ENCODE measurements around the gene TAS1R3.

TAS1R3 gene

GRCh38 chr1:1340791-1341548 is 9.9 kb downstream of the TAS1R3 start:
- no peak for DNase-seq

- DNase-seq: no peak
Observed at GRCh38 chr1:1341549-1342021, 10.5 kb downstream of the TAS1R3 start.

- no peak for DNase-seq
Observed at GRCh38 chr1:1342061-1342562, 11.0 kb downstream of the TAS1R3 start.

GRCh38 chr1:1342584-1343115 is 11.6 kb downstream of the TAS1R3 start:
- no peak for DNase-seq

- no peak for DNase-seq
Observed at GRCh38 chr1:1343811-1344421, 12.8 kb downstream of the TAS1R3 start.

DNA sequence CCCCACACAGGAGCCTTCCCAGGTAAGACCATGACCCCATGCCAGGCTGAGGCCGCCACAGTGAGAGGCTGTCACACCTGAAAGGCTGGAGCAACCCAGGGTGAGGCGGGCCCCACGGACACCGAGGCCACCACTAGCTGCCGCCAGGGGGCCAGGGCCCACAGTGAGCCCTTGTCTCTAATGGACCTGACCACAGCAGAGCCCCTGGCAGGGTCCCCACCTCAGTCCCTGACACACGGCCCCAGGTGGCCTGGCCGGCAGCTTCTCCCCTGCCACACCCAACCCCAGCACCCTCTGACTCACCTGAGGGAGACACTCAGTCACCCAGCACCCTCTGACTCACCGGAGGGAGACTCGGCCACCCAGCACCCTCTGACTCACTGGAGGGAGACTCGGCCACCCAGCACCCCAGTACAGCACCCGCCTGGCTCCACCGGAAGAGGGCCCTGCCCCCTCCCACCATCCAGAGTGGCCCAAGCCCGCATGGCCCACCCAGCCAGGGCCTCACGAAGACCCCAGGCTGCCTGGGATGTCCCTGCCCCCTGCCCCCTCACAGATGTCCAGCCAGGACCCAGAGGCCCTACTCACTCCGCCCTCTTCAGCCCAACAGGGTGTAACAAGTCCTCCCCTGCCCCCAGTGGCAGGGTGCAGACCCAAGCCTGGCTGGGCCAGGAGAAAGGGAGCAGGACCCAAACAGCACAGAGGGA is 13.7 kb downstream of the TAS1R3 start:
- no peak for DNase-seq

GRCh38 chr1:1345384-1345783 is 14.3 kb downstream of the TAS1R3 start:
- no peak for DNase-seq

DNA sequence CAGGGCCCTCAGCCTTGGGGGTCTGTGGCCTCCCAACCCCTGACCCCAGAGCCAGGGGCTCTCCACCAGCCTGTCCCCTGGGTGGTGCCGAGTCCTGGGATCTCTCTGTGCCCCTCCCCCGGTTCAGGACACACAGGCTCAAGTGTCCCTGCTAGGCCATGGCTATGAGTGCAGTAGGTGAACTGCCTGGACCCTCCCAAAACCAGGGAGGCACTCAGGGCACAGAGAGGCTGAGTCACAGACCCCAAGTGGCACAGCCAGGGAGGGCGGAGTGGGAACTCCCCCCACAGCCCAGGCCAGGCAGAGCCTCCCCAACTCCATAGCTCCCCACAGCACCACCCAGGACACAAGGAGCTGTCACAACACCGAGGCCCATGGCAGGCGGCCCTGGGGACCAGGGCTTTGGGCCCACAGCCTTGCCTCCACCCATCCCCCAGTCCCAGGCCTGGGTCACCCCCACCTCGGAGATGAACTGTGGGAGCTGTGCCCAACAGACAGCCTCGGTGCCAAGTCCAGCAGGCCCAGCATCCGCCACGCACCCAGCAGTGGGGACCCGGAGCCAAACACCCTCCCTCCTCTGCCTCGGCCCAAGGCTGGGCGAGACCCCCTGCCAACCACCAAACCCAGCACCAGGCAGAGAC is 14.9 kb downstream of the TAS1R3 start:
- no peak for DNase-seq

DNA sequence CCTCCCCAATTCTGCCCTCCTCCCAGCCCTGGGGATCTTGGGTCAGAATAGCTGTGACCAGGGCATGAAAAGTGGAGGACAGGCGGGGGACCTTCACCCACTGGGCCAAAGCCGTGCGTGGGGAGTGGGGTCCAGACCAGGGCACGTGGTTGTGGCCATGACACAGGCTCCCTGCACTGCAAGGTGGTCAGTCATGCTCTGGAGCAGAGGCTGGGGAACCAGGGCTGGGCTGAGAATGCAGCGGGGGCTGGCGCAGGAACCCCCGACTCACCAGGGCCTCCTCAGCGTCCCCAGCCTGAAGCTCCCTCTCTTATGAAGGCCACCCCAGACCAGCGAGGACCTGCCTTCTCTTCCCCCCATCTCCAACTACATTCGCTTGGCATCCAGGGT is 15.4 kb downstream of the TAS1R3 start:
- no peak for DNase-seq

DNA sequence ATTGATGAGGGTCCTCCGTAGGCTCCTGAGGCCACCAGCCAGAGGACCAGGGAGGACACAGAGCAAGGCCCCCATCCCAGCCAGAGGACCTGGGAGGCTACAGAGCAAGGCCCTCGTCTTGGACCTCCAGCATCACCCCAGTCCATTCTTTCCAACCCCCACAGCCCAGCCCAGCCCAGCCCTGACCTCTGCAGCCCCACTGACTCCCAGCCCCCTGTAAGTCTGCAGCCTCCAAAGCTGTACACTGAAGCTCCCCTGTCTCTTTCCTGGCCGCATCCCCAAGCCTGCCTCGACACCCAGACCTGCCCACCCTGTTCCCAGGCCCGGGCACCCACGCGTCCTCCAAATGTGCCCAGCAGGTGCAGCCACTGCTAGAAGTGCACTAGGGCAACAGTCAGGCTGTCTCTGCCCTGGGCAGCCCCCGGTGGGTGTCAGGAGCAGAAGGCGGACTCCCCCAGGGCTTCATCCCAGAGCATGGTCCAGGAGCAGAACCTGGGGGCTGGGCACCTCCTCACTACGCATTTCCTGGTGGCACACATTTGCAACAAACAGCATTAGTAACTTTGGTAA is 16.0 kb downstream of the TAS1R3 start:
- no peak for DNase-seq

GRCh38 chr1:1347663-1348419 is 16.8 kb downstream of the TAS1R3 start:
- no peak for DNase-seq

DNA sequence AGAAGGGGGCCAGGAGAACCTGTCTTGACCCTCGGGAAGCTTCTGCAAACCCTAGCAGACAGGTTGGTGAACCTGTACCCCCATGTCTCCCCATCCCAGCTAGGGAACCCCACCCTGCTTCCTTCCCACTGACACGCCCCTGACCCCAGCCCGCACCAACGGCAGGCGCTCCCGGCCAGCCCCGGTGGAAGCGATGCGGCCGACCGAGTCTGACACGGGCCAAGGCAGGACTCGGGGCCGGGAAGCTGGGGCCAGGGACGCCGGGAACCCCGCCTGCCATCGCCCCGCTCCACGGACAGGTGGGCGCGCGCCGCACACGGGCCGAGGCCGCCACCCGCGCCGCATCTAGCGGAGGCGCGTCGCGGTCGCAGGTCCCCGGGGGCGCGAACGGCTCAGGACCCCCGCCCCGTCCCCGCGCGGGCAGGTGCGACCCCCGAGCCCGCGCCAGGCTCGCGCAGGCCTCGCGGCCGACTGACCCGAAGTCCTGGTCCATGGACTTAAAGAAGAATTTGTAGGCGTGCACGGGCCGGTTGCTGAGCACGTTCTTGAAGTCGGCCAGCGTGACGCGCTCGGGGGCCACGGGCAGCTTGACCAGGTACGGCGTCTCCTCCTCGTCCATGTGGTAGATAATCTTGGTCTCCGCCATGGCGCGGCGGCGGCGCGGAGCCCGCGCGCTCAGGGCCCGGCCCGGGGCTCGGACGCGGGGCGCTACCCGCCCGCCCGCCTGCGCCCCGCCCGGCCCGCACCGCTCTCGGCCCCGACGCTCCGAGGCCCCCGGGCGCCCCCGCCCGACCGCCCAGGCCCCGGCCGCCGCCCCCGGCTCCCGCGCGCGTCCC is 17.6 kb downstream of the TAS1R3 start:
- no peak for DNase-seq

DNA sequence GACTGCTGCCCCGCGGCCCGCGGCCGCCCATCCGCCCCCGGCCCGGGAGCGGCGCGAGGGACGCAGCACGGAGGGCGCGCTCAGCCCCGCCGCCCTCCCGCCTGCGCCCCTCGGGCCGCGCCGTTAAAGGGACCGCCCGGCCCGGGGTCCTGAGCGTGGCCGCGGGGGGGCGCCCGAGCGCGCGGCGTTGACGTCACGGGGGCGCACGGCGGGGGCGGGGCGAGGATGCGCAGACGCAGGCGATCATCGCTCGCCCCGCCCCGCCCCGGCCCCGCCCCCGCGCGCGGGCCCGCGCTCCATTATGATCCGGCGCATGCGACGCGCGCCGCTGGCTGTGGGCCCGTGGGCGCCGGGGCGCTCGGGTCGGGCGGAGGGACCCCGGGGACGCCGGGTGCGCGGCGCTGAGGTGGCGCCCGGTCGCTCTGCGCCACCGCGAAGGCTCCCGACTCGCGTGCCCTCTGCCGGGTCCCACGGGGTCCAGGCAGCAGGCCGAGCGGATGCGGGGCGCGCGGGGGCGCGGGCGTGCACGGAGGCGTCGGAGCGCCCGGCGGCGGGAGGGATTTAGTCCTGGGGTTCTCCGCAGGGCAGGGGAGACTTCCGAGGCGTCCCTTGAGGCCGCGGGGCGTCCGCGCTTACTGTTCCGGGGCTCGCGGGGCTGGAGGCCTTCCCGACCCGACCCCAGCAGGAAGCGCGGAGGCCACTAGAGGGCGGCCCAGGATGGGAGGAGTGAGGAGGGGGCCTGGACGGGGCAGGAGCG is 18.4 kb downstream of the TAS1R3 start, which contains the start of gene DVL1:
Gene DVL1 (minus strand): TSS at position 163 of the 757 bp plus-strand sequence. CDS start 353 bp downstream, outside the sequence.
- no peak for DNase-seq

DNA sequence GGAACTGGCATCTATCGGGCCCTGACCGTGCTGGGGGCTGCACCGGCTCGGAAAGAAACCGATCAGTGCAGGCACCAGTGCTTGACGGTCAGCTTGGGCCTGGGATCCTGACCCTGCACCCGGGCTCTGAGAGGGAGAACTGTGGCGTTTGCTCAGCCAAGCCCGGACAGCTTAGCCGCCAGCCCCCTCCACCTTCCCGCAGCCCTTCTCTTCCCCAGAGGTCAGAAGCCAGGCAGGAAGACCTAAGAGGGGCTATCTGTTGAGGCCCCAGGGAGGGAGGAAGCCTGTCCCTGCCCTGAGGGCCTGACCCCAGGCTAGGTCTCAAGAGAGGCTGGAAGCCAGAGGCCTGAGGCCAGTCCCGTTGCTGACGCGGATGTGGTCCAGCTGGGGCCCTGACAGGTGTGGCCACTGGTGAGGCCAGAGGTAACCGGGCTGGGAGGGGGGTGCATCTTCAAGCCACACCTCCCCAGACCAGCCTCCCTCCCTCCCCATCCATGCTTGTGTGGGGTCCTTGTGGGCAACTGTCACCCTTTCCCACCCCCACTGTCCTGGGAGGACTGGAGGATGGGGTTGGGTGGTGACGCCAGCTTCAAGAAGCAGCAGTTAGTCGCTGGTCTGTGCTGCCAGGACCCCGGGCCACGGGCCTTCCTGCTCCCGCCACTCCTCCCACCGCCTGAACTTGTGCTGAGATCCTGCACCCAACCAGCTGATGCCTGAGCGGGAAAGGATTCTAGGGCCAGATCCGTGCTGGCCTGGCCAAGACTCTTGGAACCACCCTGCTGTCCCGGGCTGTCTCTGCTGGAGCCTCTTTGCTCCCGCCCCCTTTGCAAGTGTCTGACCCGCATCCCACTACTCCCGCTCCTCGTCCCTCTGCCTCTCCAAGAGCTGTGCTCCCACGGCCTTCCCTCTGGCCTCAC is 20.7 kb downstream of the TAS1R3 start:
- no peak for DNase-seq

GRCh38 chr1:1352786-1353388 is 21.8 kb downstream of the TAS1R3 start:
- no peak for DNase-seq

DNA sequence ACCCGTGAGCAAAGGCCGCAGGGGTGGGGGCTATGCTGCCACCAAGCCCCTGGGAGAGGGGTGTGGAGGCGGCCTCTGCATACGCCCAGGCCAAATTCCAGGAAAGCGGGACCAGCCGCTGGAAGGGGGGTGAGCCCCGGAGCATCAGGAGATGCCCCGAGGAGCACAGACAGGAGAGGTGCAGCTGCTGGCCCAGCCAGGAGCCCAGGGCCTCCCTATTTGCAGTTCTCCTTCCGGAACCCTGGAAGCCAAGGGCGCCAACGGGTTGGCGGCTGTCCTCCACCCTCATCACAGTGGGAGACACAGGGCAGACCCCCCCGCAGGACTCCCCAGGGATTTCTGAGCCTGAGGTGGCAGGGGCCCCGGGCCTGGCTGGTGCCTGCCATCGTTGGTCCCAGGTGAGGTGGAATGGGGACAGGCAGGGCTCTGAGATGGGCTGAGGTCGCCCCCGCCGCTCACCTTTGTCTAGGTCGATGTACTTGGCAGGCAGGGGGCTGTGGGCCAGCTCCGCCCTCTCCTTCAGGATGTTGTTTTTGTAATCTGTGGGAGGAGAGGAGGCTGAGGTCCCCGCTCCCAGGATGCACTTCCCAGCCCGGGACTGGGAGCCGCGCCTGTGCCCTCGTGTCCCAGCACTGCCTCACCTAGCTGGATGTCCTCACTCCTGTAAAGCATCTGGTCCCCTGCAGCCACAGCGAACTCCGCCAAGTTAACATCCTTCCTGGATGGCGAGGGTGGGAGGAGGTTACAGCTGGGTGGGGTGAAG is 22.5 kb downstream of the TAS1R3 start:
- DNase-seq: no peak
